Heart right ventricle (tissue), 16 donors: Measurements from ENCODE around the gene OR5AK2. TPM values are rescaled to one million over a fixed set of nuclear protein-coding genes. Genes with fewer than 3 reads are reported as not detected.

Source experiments
- ATAC-seq, 8 donors: fragments of 200-7000 bp; cut with Tn5 transposase; one replicate each; pipeline ENCODE4 v1.9.1; 2020; ENCODE audit warnings: mild to moderate bottlenecking in 8 of 8, moderate library complexity in 8 of 8, moderate number of reproducible peaks in 1 of 8
- DNase-seq, 2 donors: peaks; one replicate each; pipeline ENCODE4 v3.0.0-alpha.2; 2020
- H3K27ac ChIP-seq, 10 donors: fragments of 200-600 bp; sonication (generic) in 2 of 10; one replicate each; pipeline versions ENCODE4 v1.5.0 to v1.8.0; 2020 to 2022; ENCODE audit warnings: mild to moderate bottlenecking in 3 of 10
- H3K27me3 ChIP-seq, 7 donors: fragments of 200-600 bp; one replicate each; pipeline ENCODE4 v1.8.0; 2021 to 2022; ENCODE audit warnings: mild to moderate bottlenecking in 2 of 7
- H3K36me3 ChIP-seq, 9 donors: fragments of 200-600 bp; sonication (generic) in 1 of 9; one replicate each; pipeline versions ENCODE4 v1.5.0 to v1.8.0; 2020 to 2022; ENCODE audit warnings: mild to moderate bottlenecking in 2 of 9
- H3K4me1 ChIP-seq, 9 donors: fragments of 200-600 bp; sonication (generic) in 1 of 9; one replicate each; pipeline versions ENCODE4 v1.5.0 to v1.8.0; 2020 to 2022; ENCODE audit warnings: mild to moderate bottlenecking in 4 of 9
- H3K4me3 ChIP-seq, 10 donors: fragments of 200-600 bp; sonication (generic) in 2 of 10; one replicate each; pipeline versions ENCODE4 v1.5.0 to v1.8.0; 2020 to 2022; ENCODE audit warnings: mild to moderate bottlenecking in 7 of 10, moderate library complexity in 2 of 10
- H3K9me3 ChIP-seq, 11 donors: fragments of 200-600 bp in 10 of 11; sonication (generic) in 2 of 11; one replicate each; pipeline versions ENCODE4 v1.5.0 to v1.8.0; 2013 to 2022; ENCODE audit warnings: mild to moderate bottlenecking in 2 of 11, control low read depth in 1 of 11, moderate library complexity in 1 of 11
- WGBS, 2 donors: extraction: QIAGEN DNeasy Blood & Tissue Kit; methylation state at CpG; one replicate each; pipeline ENCODE4 v1.1.7; 2013; ENCODE audit warnings: inconsistent platforms in 1 of 2; 5-methylcytosine and 5-hydroxymethylcytosine counted together
- intact Hi-C, 10 donors: fragments of 100-400 bp; cut with DNase I; formaldehyde crosslinking; loops; one replicate each; pipeline versions ENCODE4 v1.11.1 to v1.14.2; 2022
- polyA plus RNA-seq, 2 donors: library from polyadenylated mRNA; stranded (reverse); fragments of 200-250 nt; gene quantifications; one replicate each; pipeline ENCODE4 v1.2.3, GENCODE V29; 2013
- total RNA-seq, 10 donors: library from RNA; stranded (reverse); fragmentation: NEBNext Ultra II Directional in 3 of 10; extraction: Animal tissue kit (Norgen Biotek cat#: 25700) in 3 of 10; gene quantifications; one replicate each; pipeline versions ENCODE4 v1.2.1 to v1.2.4, GENCODE V29; 2021 to 2023
- TF ChIP-seq, protein P1 (sequence below), 9 donors: fragments of 200-600 bp; sonication (generic) in 2 of 9; IDR thresholded peaks; one replicate each; pipeline versions ENCODE4 v1.5.0 to v1.8.0; 2021 to 2022; ENCODE audit warnings: antibody characterized with exemption in 9 of 9, mild to moderate bottlenecking in 5 of 9, moderate library complexity in 1 of 9
- donor health status: Arrhythmogenic right ventricular cardiomyopathy.
- donor health status: ischemic (EF 13 %, LVEDD 7.1; RV severe dilation, severe dysfunction).
- donor health status: healthy with polysubstance abuse.
- donor health status: DM: no; HTN: yes; CAD: no.
- donor health status: DM: no; HTN: no; CAD: no.
- donor health status: ischemic (EF 25% LVEDD 6.9; RV normal size, moderate dysfunction).
- donor health status: ischemic (EF 25% LVEDD 5.7; RV mildly dilated, moderate dysfunction).
- donor health status: healthy.
- donor health status: DM: yes; HTN: yes; CAD: no.
- donor health status: Ischemic cardiomyopathy.
- donor health status: ischemic (EF 35%, LVEDD 5.7; RV mildly dilated, moderate dysfunction).
- donor health status: nonischemic (EF 11% LVEDD 7.7; RV severe dilation, severe dysfunction).
- donor health status: DM: yes; HTN: yes; CAD: no.
- donor health status: PGD.
- donor health status: ischemic (EF 29% LVEDD 5.4; RV normal size, mild dysfunction).
- donor health status: nonischemic (EF 23%, LVEDD 6.1; RV moderate dilation, normal function).

OR5AK2 gene
- total and polyA plus RNA-seq, 12 donors: not detected

GRCh38 chr11:57015679-57016078 is 27.0 kb downstream of the OR5AK2 start:
- DNase-seq (no peak), ATAC-seq (no peak)
- no peak overlapping the region for H3K4me3 ChIP-seq
- no peaks in the 10 kb centered on the region for H3K4me1 ChIP-seq
- intact Hi-C loops: no loop called here
- H3K9me3 ChIP-seq: peaks cover 0 to 4% (median 0%) of the 10 kb centered on the region in 11 donors
- WGBS, 2 donors: 54 to 63% methylated on average over 2 of the region's 2 CpGs
- no peaks in the 10 kb centered on the region for H3K27me3 ChIP-seq
- TF ChIP-seq, protein P1, sequence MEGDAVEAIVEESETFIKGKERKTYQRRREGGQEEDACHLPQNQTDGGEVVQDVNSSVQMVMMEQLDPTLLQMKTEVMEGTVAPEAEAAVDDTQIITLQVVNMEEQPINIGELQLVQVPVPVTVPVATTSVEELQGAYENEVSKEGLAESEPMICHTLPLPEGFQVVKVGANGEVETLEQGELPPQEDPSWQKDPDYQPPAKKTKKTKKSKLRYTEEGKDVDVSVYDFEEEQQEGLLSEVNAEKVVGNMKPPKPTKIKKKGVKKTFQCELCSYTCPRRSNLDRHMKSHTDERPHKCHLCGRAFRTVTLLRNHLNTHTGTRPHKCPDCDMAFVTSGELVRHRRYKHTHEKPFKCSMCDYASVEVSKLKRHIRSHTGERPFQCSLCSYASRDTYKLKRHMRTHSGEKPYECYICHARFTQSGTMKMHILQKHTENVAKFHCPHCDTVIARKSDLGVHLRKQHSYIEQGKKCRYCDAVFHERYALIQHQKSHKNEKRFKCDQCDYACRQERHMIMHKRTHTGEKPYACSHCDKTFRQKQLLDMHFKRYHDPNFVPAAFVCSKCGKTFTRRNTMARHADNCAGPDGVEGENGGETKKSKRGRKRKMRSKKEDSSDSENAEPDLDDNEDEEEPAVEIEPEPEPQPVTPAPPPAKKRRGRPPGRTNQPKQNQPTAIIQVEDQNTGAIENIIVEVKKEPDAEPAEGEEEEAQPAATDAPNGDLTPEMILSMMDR (IDR thresholded peaks at IDR 0.05): no peak
- no peak overlapping the region for H3K27ac ChIP-seq
- H3K36me3 ChIP-seq: no peaks in the 10 kb centered on the region

- no peaks in the 10 kb centered on the region for H3K4me1 ChIP-seq
- no peak overlapping the region for H3K27ac ChIP-seq
- peaks cover 0 to 4% (median 0%) of the 10 kb centered on the region in 11 donors for H3K9me3 ChIP-seq
- intact Hi-C loops: no loop called here
- H3K4me3 ChIP-seq: no peak overlapping the region
- ATAC-seq (no peak), DNase-seq (no peak)
- H3K36me3 ChIP-seq: no peaks in the 10 kb centered on the region
- H3K27me3 ChIP-seq: no peaks in the 10 kb centered on the region
- TF ChIP-seq, protein P1 (IDR thresholded peaks at IDR 0.05): no peak
- WGBS, 2 donors: 36 to 51% methylated on average over 2 of the region's 2 CpGs
These were observed 42.8 kb downstream of the OR5AK2 start for GRCh38 chr11:57031556-57031955.

Other genes starting within 250 kb of the OR5AK2 start
- not detected for gene OR9G4, start 240.2 kb upstream of the OR5AK2 start, total RNA-seq
- not detected for gene OR9G4, start 240.2 kb upstream of the OR5AK2 start, polyA plus RNA-seq
- gene LRRC55, start 193.0 kb downstream of the OR5AK2 start, total RNA-seq: under 1 TPM in 9 of 10 donors, not detected in 1; 0.05 to 0.53 (median 0.29) TPM
- under 1 TPM; 0.04 to 0.07 TPM for gene LRRC55, start 193.0 kb downstream of the OR5AK2 start, polyA plus RNA-seq
- gene APLNR, start 248.3 kb downstream of the OR5AK2 start, total RNA-seq: 10 to 100 TPM in 7 of 10 donors, 1 to 10 TPM in 3; 7.5 to 39.3 (median 13.9) TPM
- 1 to 10 TPM; 2.0 to 7.2 TPM for gene APLNR, start 248.3 kb downstream of the OR5AK2 start, polyA plus RNA-seq